HL-60 (cell line): ENCODE results near the gene HPCAL4.

Experiments
- DNase-seq, 2 experiments: peaks; one replicate each; pipeline ENCODE4 v3.0.0-alpha.2; 2010 to 2020; ENCODE audit warnings: low read depth in 1 of 2, low spot score in 1 of 2
- H3K27ac ChIP-seq: fragments of 250-450 bp; sonication (Bioruptor Pico); replicated peaks from 2 replicates; pipeline ENCODE4 v1.5.1; 2020; ENCODE audit warnings: mild to moderate bottlenecking, moderate library complexity
- H3K27me3 ChIP-seq: fragments of 250-450 bp; sonication (Bioruptor Pico); 2 replicates; pipeline ENCODE4 v1.5.1; 2021; ENCODE audit warnings: mild to moderate bottlenecking, moderate library complexity; ENCODE audit not compliant: insufficient read depth, poor library complexity, severe bottlenecking
- H3K4me3 ChIP-seq: replicated peaks from 2 replicates; pipeline ENCODE4 v1.5.1; 2011; ENCODE audit warnings: mild to moderate bottlenecking, control low read depth, low read length; ENCODE audit not compliant: insufficient read depth
- GABPA ChIP-seq: IDR thresholded peaks from 2 replicates; pipeline ENCODE4 v1.6.1; 2012; ENCODE audit warnings: low read depth
- POLR2AphosphoS5 ChIP-seq: IDR thresholded peaks from 2 replicates; pipeline ENCODE4 v1.6.1; 2012; ENCODE audit warnings: low read depth
- SPI1 ChIP-seq: IDR thresholded peaks from 2 replicates; pipeline ENCODE4 v1.6.1; 2012; ENCODE audit warnings: low read depth, mild to moderate bottlenecking, borderline replicate concordance
- TF ChIP-seq, protein P1 (sequence below): IDR thresholded peaks from one replicate; pipeline ENCODE4 v1.5.1; 2011; ENCODE audit warnings: low read length, control low read depth, inconsistent platforms; ENCODE audit not compliant: insufficient read depth
- TF ChIP-seq, protein P2 (sequence below): IDR thresholded peaks from 2 replicates; pipeline ENCODE4 v1.6.1; 2012; ENCODE audit warnings: low read depth; ENCODE audit not compliant: insufficient replicate concordance

Gene HPCAL4

DNA sequence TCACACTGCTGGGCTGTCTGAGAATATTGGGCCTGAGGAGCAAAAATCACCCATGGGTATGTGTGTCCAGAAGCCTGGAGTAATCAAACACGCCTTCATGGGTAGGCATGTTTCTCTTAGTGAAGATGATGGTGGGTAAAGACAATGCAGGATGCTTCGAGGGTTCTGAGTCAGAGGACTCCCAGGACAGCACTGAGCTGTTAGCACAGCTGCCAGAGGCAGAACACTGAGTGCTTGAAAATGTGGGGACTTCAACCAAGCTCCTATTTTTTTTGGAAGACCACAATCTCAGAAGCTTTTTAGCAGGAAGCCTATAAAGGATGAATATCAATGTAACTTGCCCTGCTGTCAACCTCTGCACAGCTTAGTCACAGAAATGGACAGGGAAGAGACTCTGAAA lies 11.4 kb downstream of the HPCAL4 start:
- TF ChIP-seq, protein P1, sequence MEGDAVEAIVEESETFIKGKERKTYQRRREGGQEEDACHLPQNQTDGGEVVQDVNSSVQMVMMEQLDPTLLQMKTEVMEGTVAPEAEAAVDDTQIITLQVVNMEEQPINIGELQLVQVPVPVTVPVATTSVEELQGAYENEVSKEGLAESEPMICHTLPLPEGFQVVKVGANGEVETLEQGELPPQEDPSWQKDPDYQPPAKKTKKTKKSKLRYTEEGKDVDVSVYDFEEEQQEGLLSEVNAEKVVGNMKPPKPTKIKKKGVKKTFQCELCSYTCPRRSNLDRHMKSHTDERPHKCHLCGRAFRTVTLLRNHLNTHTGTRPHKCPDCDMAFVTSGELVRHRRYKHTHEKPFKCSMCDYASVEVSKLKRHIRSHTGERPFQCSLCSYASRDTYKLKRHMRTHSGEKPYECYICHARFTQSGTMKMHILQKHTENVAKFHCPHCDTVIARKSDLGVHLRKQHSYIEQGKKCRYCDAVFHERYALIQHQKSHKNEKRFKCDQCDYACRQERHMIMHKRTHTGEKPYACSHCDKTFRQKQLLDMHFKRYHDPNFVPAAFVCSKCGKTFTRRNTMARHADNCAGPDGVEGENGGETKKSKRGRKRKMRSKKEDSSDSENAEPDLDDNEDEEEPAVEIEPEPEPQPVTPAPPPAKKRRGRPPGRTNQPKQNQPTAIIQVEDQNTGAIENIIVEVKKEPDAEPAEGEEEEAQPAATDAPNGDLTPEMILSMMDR, result no peak
- TF ChIP-seq POLR2AphosphoS5 (no peak), GABPA (no peak), SPI1 (no peak)
- TF ChIP-seq, protein P2, sequence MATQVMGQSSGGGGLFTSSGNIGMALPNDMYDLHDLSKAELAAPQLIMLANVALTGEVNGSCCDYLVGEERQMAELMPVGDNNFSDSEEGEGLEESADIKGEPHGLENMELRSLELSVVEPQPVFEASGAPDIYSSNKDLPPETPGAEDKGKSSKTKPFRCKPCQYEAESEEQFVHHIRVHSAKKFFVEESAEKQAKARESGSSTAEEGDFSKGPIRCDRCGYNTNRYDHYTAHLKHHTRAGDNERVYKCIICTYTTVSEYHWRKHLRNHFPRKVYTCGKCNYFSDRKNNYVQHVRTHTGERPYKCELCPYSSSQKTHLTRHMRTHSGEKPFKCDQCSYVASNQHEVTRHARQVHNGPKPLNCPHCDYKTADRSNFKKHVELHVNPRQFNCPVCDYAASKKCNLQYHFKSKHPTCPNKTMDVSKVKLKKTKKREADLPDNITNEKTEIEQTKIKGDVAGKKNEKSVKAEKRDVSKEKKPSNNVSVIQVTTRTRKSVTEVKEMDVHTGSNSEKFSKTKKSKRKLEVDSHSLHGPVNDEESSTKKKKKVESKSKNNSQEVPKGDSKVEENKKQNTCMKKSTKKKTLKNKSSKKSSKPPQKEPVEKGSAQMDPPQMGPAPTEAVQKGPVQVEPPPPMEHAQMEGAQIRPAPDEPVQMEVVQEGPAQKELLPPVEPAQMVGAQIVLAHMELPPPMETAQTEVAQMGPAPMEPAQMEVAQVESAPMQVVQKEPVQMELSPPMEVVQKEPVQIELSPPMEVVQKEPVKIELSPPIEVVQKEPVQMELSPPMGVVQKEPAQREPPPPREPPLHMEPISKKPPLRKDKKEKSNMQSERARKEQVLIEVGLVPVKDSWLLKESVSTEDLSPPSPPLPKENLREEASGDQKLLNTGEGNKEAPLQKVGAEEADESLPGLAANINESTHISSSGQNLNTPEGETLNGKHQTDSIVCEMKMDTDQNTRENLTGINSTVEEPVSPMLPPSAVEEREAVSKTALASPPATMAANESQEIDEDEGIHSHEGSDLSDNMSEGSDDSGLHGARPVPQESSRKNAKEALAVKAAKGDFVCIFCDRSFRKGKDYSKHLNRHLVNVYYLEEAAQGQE, result no peak
- peaks cover 35% of the 10 kb centered on the region for H3K27me3 ChIP-seq
- no peak overlapping the region for H3K4me3 ChIP-seq
- H3K27ac ChIP-seq, result no peak overlapping the region
- DNase-seq, result no peak

DNA sequence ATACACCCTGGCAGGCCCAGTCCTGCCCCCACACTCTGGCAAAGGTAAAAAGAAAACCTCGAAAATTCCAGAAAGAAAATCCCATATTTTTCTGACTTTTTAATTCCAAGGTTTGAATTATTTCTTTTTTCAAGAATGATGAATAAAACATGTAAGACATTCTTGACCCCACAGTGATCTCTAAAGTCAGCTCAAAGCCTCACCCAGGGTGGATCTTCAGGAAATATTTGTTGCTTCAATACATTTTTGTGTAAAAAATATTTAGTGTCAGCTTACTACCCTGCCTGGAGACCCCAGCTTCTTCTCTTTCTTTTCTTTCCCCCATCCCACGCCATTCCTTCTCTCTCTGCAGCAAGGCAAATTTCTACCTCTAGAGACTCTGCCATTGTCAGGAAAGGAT lies 12.3 kb downstream of the HPCAL4 start:
- no peak for DNase-seq
- TF ChIP-seq, protein P2, result no peak
- TF ChIP-seq GABPA, result no peak
- no peak for TF ChIP-seq SPI1
- TF ChIP-seq POLR2AphosphoS5, result no peak
- TF ChIP-seq, protein P1, result no peak
- Histone ChIP-seq H3K27ac (no peak overlapping the region), H3K4me3 (no peak overlapping the region), H3K27me3 (peaks cover 32% of the 10 kb centered on the region)

DNA sequence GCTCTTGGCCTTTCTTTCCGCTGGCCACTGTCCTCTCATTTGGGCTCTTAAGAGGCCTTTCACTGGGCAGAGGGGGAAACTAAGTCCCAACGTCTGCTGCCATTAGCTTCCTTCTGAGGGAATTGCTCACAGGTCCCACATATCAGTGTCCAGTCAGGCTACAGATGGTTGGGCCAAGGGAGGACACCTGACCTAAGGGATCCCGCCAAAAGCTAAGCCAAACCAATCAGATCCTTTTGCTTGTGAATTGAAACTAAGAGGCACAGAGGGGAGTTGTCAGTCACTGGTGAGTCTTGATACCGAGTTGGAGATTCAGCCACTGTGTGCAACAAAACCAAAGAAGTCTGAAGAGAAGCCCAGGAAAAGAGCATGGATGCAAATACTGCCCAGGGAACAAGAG lies 13.6 kb downstream of the HPCAL4 start:
- Histone ChIP-seq H3K27me3 (peaks cover 38% of the 10 kb centered on the region), H3K27ac (no peak overlapping the region), H3K4me3 (no peak overlapping the region)
- DNase-seq, result no peak
- TF ChIP-seq, protein P2, result no peak
- TF ChIP-seq POLR2AphosphoS5, result no peak
- TF ChIP-seq, protein P1, result no peak
- TF ChIP-seq SPI1, result no peak
- TF ChIP-seq GABPA, result no peak
